Measurements from ENCODE around the gene MRPL20. TPM values are rescaled to one million over a fixed set of nuclear protein-coding genes. Genes with fewer than 3 reads are reported as not detected.
"Not testable (repeated sequence)": the region's sequence is repeated elsewhere in the genome, so short reads cannot be mapped to it uniquely, and the experiment has no call there.

The MRPL20 gene
- total and polyA plus RNA-seq, 2 donors, result 119 to 140 TPM

DNA sequence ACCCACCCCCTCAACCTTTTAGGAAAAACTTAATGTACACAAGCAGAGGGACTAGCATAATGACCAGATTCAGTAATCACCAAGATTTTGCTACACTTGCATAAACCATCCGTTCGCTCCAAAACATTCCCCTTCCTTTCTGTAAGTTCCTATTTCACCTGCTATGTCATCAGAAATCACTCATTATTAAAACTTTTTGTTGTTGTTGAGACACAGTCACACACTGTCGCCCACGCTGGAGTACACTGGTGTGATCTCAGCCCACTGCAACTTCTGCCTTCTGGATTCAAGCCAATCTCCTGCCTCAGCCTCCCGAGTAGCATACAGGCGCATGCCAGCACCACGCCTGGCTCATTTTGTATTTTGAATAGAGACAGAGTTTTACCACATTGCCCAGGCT is 3.4 kb downstream of the MRPL20 start:
- Histone ChIP-seq H3K36me3 (ENCODE audit: control insufficient read depth in 2 of 2, insufficient read depth in 2 of 2, low read length in 1 of 2) (peaks cover 52 to 55% of the 10 kb centered on the region in 2 donors), H3K4me1 (ENCODE audit: control insufficient read depth in 2 of 2, insufficient read depth in 2 of 2, low read length in 2 of 2) (peaks cover 28 to 41% of the 10 kb centered on the region in 2 donors), H3K27me3 (ENCODE audit: control insufficient read depth in 2 of 2, insufficient read depth in 1 of 2, low read length in 1 of 2) (no peaks in the 10 kb centered on the region), H3K27ac (ENCODE audit: low read depth in 1 of 2, low read length in 1 of 2) (no peak overlapping the region), H3K4me3 (ENCODE audit: low read length in 2 of 2) (no peak overlapping the region), H3K9me3 (ENCODE audit: control insufficient read depth in 2 of 2, insufficient read depth in 1 of 2, low read length in 1 of 2) (peaks cover 0 to 1% of the 10 kb centered on the region in 2 donors)
- WGBS, result 95% methylated on average over 7 of the region's 7 CpGs
- DNase-seq (ENCODE audit: low read depth in 6 of 9, low spot score in 9 of 9), result no peak

DNA sequence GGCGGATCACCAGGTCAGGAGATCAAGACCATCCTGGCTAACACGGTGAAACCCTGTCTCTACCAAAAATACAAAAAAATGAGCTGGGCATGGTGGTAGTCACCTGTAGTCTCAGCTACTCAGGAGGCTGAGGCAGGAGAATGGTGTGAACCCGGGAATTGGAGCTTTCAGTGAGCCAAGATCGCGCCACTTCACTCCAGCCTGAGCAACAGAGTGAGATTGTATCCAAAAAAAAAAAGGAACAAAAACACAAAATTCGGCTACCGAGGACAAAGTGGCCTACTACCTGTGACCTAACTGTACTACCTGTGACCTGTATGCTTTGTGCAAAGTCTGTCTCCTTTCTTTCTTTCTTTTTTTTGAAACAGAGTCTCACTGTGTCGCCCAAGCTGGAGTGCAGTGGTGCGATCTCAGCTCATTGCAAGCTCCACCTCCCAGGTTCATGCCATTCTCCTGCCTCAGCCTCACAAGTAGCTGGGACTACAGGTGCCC is 4.1 kb downstream of the MRPL20 start:
- not testable (repeated sequence) for H3K27me3 ChIP-seq (ENCODE audit: control insufficient read depth in 2 of 2, insufficient read depth in 1 of 2, low read length in 1 of 2); DNase-seq (ENCODE audit: low read depth in 6 of 9, low spot score in 9 of 9); H3K4me3 ChIP-seq (ENCODE audit: low read length in 2 of 2); H3K9me3 ChIP-seq (ENCODE audit: control insufficient read depth in 2 of 2, insufficient read depth in 1 of 2, low read length in 1 of 2); H3K27ac ChIP-seq (ENCODE audit: low read depth in 1 of 2, low read length in 1 of 2)
- Histone ChIP-seq H3K4me1 (ENCODE audit: control insufficient read depth in 2 of 2, insufficient read depth in 2 of 2, low read length in 2 of 2) (peaks cover 30 to 40% of the 10 kb centered on the region in 2 donors), H3K36me3 (ENCODE audit: control insufficient read depth in 2 of 2, insufficient read depth in 2 of 2, low read length in 1 of 2) (peaks cover 55 to 56% of the 10 kb centered on the region in 2 donors)
- WGBS, result 94% methylated on average over 9 of the region's 9 CpGs

DNA sequence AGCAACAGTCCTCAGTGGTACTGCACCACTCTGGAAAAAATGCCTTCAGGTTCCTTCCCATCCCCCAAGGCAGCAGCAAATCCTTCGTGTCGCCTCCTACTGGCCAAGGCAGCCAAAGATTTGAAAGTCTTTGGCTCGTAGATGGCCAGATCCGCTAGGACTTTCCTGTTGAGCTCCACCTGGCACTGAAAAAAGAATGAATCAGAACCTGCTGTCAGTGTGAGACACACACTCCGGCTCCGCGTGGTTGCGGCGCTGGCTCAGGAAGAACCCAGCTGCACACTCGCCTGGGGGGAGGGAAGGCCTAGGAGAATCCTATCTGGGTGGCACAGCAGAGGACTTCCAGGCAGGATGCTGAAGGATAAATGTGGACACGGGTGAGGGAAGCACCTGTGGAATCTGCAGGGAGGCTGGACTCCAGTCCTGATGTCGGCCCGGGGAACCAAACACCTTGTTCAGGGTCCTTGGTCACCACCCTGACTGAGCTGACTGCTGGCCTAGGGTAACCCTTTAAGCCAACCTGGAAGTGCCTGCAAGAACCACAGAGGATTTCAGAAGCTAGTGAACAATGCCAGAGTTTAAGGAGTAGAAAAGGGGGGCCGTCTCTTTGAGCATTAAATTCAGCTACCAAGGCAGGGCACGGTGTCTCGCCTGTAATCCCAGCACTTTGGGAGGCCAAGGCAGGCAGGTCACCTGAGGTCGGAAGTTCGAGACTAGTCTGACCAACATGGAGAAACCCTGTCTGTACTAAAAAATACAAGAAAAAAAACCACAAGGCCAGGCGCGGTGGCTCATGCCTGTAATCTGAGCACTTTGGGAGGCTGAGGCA is 4.8 kb downstream of the MRPL20 start:
- DNase-seq (ENCODE audit: low read depth in 6 of 9, low spot score in 9 of 9), result peak in 1 of 9 donors; percentile 27
- Histone ChIP-seq H3K4me1 (ENCODE audit: control insufficient read depth in 2 of 2, insufficient read depth in 2 of 2, low read length in 2 of 2) (peaks cover 30 to 46% of the 10 kb centered on the region in 2 donors), H3K36me3 (ENCODE audit: control insufficient read depth in 2 of 2, insufficient read depth in 2 of 2, low read length in 1 of 2) (peaks cover 62 to 63% of the 10 kb centered on the region in 2 donors), H3K9me3 (ENCODE audit: control insufficient read depth in 2 of 2, insufficient read depth in 1 of 2, low read length in 1 of 2) (peaks cover 0 to 1% of the 10 kb centered on the region in 2 donors), H3K4me3 (ENCODE audit: low read length in 2 of 2) (no peak overlapping the region), H3K27ac (ENCODE audit: low read depth in 1 of 2, low read length in 1 of 2) (no peak overlapping the region), H3K27me3 (ENCODE audit: control insufficient read depth in 2 of 2, insufficient read depth in 1 of 2, low read length in 1 of 2) (no peaks in the 10 kb centered on the region)
- WGBS, result 95% methylated on average over 20 of the region's 20 CpGs

DNA sequence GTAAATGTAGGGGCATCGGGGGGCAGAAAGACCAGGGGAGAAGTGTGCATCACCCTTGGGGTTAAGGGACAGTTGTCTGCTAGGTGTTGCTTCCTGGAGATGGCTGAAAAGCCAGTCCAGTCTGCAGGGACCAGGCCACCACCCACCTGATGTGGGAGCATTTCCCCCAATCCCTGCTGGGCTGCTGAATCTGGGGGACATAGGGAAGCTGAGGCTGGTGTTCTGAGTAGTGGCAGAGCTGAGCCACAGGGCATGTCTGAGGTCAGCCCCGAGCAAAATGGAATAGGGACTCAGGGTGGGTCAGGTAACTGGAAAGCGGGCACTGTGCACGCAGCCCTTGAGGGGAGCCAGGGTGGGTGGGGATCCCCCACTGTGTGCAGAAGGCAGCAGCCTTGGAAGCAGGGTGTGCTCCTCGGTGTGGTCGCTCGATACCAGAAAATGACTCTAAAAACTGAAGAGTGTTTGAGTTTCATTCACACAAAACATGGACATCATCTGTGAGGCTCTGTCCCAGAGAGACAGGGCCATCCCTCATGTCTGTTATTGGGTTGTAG is 5.6 kb downstream of the MRPL20 start:
- DNase-seq (ENCODE audit: low read depth in 6 of 9, low spot score in 9 of 9), result no peak
- Histone ChIP-seq H3K4me1 (ENCODE audit: control insufficient read depth in 2 of 2, insufficient read depth in 2 of 2, low read length in 2 of 2) (peaks cover 30 to 49% of the 10 kb centered on the region in 2 donors), H3K9me3 (ENCODE audit: control insufficient read depth in 2 of 2, insufficient read depth in 1 of 2, low read length in 1 of 2) (peaks cover 0 to 1% of the 10 kb centered on the region in 2 donors), H3K27me3 (ENCODE audit: control insufficient read depth in 2 of 2, insufficient read depth in 1 of 2, low read length in 1 of 2) (no peaks in the 10 kb centered on the region), H3K27ac (ENCODE audit: low read depth in 1 of 2, low read length in 1 of 2) (no peak overlapping the region), H3K4me3 (ENCODE audit: low read length in 2 of 2) (no peak overlapping the region), H3K36me3 (ENCODE audit: control insufficient read depth in 2 of 2, insufficient read depth in 2 of 2, low read length in 1 of 2) (peaks cover 66 to 69% of the 10 kb centered on the region in 2 donors)
- 95% methylated on average over 7 of the region's 7 CpGs for WGBS

DNA sequence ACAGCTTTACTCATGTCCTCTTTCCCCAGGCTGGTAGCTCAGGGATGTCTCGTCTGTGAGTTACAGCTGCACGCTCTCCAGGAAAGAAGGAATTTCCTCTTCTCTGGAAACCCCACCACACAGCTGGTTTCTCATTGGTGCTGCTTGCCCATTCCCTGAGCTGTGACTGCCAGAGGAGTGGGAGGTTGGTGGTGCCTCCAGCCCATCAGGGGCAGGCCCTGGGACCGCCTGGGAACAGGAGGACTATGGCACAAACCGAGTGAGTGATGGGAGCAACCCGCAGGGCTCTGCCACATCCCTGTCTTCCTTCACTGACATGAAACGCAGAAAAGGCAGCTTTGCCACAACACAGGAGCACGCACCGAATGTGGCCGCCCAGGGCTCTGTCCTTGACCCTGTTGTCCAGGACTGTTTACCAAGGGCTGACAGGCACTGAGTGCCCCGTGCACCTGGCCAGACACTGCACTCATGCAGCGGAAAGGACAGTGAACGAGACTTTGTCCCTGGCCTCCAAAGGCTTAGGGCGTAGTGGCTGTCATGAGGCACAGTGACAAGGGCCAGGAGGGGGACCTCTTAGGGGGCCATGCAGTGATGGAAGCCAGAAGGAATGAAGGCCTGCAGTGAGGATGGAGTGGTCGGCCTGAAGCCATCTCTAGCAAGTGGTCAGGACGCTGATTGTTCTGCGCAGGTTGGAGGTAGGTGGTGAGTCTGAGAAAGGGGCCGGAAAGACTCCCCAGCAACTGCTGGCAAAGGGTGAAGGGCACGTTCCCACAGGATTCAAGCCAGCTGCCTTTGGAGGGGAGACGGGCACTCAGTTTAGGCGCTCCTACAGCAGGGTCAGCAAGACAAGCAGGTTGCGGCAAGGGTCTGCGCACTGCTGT is 6.3 kb downstream of the MRPL20 start:
- 94% methylated on average over 22 of the region's 22 CpGs for WGBS
- H3K4me3 ChIP-seq (ENCODE audit: low read length in 2 of 2), result peak overlapping the region; percentile 97 to 99
- peaks cover 0 to 1% of the 10 kb centered on the region in 2 donors for H3K9me3 ChIP-seq (ENCODE audit: control insufficient read depth in 2 of 2, insufficient read depth in 1 of 2, low read length in 1 of 2)
- peaks cover 62 to 65% of the 10 kb centered on the region in 2 donors for H3K36me3 ChIP-seq (ENCODE audit: control insufficient read depth in 2 of 2, insufficient read depth in 2 of 2, low read length in 1 of 2)
- no peak for DNase-seq (ENCODE audit: low read depth in 6 of 9, low spot score in 9 of 9)
- H3K27me3 ChIP-seq (ENCODE audit: control insufficient read depth in 2 of 2, insufficient read depth in 1 of 2, low read length in 1 of 2), result no peaks in the 10 kb centered on the region
- H3K27ac ChIP-seq (ENCODE audit: low read depth in 1 of 2, low read length in 1 of 2), result peak overlapping the region in 1 of 2 donors; percentile 9
- H3K4me1 ChIP-seq (ENCODE audit: control insufficient read depth in 2 of 2, insufficient read depth in 2 of 2, low read length in 2 of 2), result peaks cover 23 to 41% of the 10 kb centered on the region in 2 donors

DNA sequence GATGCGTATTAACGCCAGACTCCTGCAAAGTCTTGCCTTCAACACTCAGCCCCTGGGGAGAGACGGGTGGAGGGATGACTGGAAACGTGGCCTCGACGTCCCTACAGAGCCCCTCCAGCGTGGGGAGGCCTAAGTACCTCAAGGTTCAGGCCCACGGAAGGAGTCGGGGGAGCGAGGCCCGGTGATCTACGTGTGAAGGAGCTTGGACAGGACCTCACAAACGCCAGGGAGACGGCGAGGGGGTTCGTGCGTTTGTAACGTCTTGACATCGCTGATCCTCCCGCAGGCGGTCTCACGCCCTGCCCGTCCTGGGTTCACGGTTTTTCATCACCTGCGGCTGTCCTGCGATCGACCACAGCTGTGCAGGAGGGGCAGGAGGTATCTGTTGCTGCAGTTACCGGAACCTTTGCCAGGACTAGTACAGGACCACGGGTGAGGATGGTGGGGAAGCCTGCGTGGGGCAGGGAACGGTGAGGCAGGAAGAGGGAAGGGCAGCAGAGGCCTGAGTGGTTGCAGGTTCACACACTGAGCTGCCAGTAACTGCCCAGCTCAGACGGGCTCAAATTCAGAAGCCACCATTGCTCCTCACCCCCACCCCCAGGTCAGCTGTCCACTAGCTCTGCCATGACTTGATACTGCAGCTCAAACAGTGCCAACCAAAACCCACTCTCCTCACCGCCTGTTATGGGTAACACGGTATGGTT is 7.1 kb downstream of the MRPL20 start:
- 9% methylated on average over 34 of the region's 34 CpGs for WGBS
- H3K27ac ChIP-seq (ENCODE audit: low read depth in 1 of 2, low read length in 1 of 2), result peak overlapping the region; percentile 75 to 88
- peaks cover 60 to 65% of the 10 kb centered on the region in 2 donors for H3K36me3 ChIP-seq (ENCODE audit: control insufficient read depth in 2 of 2, insufficient read depth in 2 of 2, low read length in 1 of 2)
- peak overlapping the region; percentile 97 to 99 for H3K4me3 ChIP-seq (ENCODE audit: low read length in 2 of 2)
- peaks cover 18 to 34% of the 10 kb centered on the region in 2 donors for H3K4me1 ChIP-seq (ENCODE audit: control insufficient read depth in 2 of 2, insufficient read depth in 2 of 2, low read length in 2 of 2)
- DNase-seq (ENCODE audit: low read depth in 6 of 9, low spot score in 9 of 9), result no peak
- H3K27me3 ChIP-seq (ENCODE audit: control insufficient read depth in 2 of 2, insufficient read depth in 1 of 2, low read length in 1 of 2), result no peaks in the 10 kb centered on the region
- H3K9me3 ChIP-seq (ENCODE audit: control insufficient read depth in 2 of 2, insufficient read depth in 1 of 2, low read length in 1 of 2), result peaks cover 0 to 1% of the 10 kb centered on the region in 2 donors

DNA sequence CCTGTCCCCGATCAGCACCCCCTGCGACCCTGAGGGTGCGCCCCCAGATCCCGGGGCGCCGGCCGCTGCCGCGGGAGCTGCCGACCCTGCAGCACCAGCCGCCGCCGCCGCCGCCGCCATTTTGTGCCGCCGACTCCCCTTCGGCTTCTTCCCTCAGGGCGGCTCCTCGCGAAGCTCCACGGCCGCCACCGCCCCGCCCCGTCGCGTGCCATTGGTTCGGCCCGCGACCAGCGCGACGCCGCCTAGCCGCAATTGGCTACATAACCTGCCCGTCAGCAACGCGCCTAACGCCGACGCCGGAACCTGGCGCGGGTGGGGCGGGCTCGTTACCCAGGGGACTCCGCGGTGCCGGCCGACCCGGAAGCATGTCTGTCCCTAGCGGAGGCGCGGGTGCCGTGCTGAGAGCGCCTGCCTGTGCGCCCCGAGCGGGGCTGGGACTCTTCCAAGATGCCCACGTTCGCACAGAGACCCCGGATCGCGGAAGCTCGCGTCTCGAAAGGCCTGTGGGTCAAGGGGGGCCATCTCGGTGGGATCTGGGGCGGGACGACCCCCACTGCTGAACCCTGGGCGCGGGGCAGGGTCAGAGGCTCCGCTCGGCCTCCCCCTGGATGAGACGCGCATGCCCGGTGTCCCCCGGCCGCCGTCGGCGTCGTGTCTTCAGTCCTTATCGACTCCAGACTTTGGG is 7.8 kb downstream of the MRPL20 start, which contains the start of gene CCNL2:
Gene CCNL2, minus strand, starts transcription at position 149 of the 685 bp plus-strand sequence. Its CDS starts 29 bp downstream, at position 120.
- Histone ChIP-seq H3K4me3 (ENCODE audit: low read length in 2 of 2) (peak within 1 kb of the TSS; percentile 97 to 99), H3K27ac (ENCODE audit: low read depth in 1 of 2, low read length in 1 of 2) (peak within 1 kb of the TSS; percentile 75 to 88), H3K36me3 (ENCODE audit: control insufficient read depth in 2 of 2, insufficient read depth in 2 of 2, low read length in 1 of 2) (peaks cover 60 to 63% of the 10 kb centered on the region in 2 donors), H3K9me3 (ENCODE audit: control insufficient read depth in 2 of 2, insufficient read depth in 1 of 2, low read length in 1 of 2) (peaks cover 0 to 1% of the 10 kb centered on the region in 2 donors), H3K4me1 (ENCODE audit: control insufficient read depth in 2 of 2, insufficient read depth in 2 of 2, low read length in 2 of 2) (peaks cover 18 to 34% of the 10 kb centered on the region in 2 donors), H3K27me3 (ENCODE audit: control insufficient read depth in 2 of 2, insufficient read depth in 1 of 2, low read length in 1 of 2) (no peaks in the 10 kb centered on the region)
- peak; percentile 94 to 99 (median 99) for DNase-seq (ENCODE audit: low read depth in 6 of 9, low spot score in 9 of 9)
- WGBS, result under 1% methylated on average over 86 of the region's 86 CpGs

All from thymus (tissue), 11 donors.